LoVo (cell line): Measurements from ENCODE around the gene GAL3ST2.
"Not testable (repeated sequence)": the region's sequence is repeated elsewhere in the genome, so short reads cannot be mapped to it uniquely, and the experiment has no call there.

Source experiments
- DNase-seq: peaks from one replicate; pipeline ENCODE4 v3.0.0-alpha.2; 2016; ENCODE audit warnings: low spot score

The GAL3ST2 gene

DNA sequence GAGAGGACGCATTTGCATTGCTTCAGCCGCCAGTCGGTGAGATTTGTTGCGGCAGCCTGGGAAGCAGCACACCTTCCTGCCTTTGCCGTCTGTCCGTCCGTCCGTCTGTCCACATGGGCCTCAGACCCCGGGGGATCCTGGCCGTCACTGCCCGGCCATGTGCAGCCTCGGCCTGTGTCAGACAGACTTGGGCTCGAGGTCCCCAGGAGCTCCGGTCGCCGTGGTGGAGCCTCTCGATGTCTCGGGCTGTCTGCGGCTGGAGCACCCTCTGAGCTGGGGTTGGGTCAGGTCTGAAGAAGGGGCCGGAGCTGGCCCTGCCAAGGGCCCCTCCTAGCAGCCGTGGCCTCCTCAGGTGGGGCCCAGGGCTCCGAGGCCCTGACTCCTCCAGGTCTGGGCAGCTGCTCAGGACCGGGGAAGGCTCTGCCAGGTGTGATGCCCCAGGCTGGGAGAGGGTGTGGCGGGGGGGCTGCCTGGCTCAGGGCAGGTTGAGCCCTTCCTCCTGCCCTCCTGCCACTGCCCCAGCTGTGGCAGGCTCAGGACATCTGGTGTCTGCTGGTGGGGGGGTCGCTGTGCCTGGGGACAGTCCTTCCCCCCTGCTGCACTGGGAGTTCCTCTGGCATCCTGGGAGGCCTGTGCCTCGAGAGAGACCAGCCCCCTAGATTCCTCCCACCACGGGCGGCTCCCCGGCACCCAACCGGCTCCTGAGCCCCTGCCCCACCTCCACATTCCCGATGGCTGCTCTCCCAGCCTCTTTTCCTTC is 44.2 kb downstream of the GAL3ST2 start:
- no peak for DNase-seq

GRCh38 chr2:241821460-241822263 is 45.0 kb downstream of the GAL3ST2 start:
- DNase-seq: no peak

DNA sequence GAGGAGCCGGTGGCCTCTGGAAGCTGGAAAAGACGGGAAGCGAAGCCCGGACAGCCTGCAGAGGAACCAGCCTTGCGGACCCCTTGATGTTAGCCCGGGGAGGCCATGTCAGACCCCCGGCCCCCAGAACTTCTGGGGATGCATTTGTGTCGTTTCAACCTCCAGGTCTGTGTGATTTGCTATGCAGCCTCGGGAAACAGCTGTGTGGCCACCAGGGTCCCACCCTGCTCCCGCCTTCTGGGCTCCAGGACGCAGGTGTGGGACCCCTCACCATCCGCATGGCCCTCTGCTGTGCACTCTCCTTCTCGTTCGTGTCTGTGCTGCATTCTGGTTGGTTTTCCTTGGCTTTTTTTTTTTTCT is 45.6 kb downstream of the GAL3ST2 start:
- DNase-seq: no peak

GRCh38 chr2:241823531-241824437 is 47.2 kb downstream of the GAL3ST2 start:
- not testable (repeated sequence) for DNase-seq

GRCh38 chr2:241827394-241827793 is 50.8 kb downstream of the GAL3ST2 start:
- DNase-seq: no peak

DNA sequence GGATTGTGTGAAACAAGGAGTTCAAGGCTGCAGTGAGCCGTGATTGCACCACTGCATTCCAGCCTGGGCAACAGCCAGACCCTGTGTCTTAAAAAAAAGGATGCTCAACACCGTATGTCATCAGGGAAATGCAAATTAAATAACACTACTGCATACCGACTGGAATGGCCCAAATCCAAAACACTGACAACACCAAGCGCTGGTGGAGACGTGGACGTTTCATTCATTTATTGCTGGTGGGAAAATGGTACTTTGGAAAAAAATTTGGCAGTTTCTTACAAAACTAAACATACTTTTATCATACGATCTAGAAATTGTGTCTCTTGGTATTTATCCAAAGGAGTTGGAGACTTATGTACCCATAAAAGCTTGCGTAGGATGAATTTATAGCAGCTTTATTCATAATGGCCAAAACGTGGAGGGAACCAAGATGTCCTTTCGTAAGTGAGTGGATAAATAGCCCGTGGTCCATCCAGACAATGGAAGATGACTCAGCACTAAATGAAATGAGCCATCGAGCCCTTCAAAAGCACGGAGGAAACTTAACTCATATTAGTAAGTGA is 56.6 kb downstream of the GAL3ST2 start:
- DNase-seq: no peak

- not testable (repeated sequence) for DNase-seq
Observed at GRCh38 chr2:241833756-241834526, 57.3 kb downstream of the GAL3ST2 start.

- DNase-seq: no peak
Observed at GRCh38 chr2:241834527-241835210, 58.0 kb downstream of the GAL3ST2 start.

GRCh38 chr2:241835611-241836010 is 59.0 kb downstream of the GAL3ST2 start:
- no peak for DNase-seq

- no peak for DNase-seq
Observed at GRCh38 chr2:241836292-241836691, 59.7 kb downstream of the GAL3ST2 start.

DNA sequence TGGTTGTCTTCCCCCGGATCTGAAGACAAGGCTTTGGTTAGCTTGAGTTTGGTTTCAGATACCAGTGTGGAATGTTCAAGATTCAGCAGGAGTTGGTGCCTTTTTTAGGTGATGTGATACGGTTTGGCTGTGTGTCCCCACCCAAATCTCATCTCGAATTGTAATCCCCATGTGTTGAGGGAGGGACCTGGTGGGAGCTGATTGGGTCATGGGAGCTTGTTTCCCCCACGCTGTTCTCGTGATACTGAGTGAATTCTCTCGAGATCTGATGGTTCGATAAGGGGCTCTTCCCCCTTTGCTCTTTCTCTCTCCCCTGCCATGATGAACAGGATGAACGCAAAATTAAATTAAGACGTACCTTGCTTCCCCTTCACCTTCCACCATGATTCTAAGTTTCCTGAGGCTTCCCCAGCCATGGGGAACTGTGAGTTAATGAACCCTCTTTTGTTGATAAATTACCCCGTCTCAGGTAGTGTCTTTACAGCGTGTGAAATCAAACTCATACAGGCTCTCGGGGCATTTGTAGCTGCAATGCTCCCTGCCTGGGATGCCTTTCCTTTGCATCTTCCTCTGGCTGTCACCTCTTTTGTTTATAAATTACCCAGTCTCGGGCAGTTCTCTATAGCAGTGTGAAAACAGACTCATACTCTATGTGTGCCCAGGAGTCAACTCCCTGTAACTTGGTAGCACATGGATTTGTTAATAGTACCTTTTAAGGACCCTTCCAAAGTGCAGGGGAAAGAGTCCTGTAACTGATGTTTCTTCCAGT is 60.8 kb downstream of the GAL3ST2 start:
- no peak for DNase-seq

GRCh38 chr2:241841181-241842066 is 64.8 kb downstream of the GAL3ST2 start:
- DNase-seq: no peak

GRCh38 chr2:241842067-241842415 is 65.4 kb downstream of the GAL3ST2 start:
- DNase-seq: no peak

GRCh38 chr2:241842620-241843211 is 66.1 kb downstream of the GAL3ST2 start:
- DNase-seq: no peak

GRCh38 chr2:241843321-241844065 is 66.9 kb downstream of the GAL3ST2 start:
- no peak for DNase-seq

DNA sequence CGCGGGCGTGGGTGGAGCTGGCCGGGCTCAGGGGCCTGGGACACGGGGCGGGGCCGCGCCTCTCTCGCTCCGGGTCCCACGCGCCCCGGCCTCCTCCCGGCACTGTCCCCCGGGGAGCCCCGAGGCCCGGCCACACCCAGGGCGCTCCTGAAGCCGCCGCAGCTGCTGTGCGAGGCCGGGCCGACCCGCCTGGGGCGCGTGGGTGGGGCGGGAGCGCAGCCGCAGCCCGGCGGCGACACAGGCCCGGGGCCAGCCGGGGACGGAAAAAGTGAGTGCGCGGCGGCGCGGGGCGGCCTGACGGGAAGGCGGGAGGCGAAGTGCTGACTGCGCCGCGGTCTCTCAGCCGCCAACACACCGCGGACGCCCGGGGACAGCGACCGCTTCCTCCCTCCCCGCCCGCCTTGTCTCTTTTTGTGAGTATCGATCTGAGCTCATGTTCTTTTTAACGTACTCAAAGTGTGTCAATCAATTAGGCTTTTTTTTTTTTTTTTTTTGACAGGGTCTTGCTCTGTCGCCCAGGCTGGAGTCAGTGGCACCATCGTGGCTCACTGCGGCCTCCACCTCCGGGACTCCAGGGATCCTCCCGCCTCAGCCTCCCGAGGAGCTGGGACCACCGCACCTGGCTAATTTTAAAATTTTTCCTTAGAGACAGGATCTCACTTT is 67.6 kb downstream of the GAL3ST2 start:
- DNase-seq: peak; percentile 85
